A673 (cell line): ENCODE results near the gene RNF145.

ENCODE experiments used
- EZH2 ChIP-seq: fragments of 200-600 bp; sonication (generic); IDR thresholded peaks from 2 replicates; pipeline ENCODE4 v1.6.1; 2017; ENCODE audit warnings: borderline replicate concordance, low read depth, mild to moderate bottlenecking, mixed read lengths, antibody characterized with exemption, low read length; ENCODE audit not compliant: poor library complexity, severe bottlenecking
- TF ChIP-seq, protein P1 (sequence below): fragments of 300-800, 200-600 bp; sonication (generic); conservative IDR thresholded peaks from 2 replicates; pipeline ENCODE4 v1.5.1; 2017; ENCODE audit warnings: low read depth, mild to moderate bottlenecking, antibody characterized with exemption, low read length, moderate library complexity, mixed read lengths

- TF ChIP-seq, protein P1, sequence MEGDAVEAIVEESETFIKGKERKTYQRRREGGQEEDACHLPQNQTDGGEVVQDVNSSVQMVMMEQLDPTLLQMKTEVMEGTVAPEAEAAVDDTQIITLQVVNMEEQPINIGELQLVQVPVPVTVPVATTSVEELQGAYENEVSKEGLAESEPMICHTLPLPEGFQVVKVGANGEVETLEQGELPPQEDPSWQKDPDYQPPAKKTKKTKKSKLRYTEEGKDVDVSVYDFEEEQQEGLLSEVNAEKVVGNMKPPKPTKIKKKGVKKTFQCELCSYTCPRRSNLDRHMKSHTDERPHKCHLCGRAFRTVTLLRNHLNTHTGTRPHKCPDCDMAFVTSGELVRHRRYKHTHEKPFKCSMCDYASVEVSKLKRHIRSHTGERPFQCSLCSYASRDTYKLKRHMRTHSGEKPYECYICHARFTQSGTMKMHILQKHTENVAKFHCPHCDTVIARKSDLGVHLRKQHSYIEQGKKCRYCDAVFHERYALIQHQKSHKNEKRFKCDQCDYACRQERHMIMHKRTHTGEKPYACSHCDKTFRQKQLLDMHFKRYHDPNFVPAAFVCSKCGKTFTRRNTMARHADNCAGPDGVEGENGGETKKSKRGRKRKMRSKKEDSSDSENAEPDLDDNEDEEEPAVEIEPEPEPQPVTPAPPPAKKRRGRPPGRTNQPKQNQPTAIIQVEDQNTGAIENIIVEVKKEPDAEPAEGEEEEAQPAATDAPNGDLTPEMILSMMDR, result no peak
- no peak for TF ChIP-seq EZH2
Measured at GRCh38 chr5:159179529-159180305, 29.6 kb downstream of the RNF145 start.
